ENCODE measurements around the gene CHST9. TPM values are rescaled to one million over a fixed set of nuclear protein-coding genes. Genes with fewer than 3 reads are reported as not detected.

The CHST9 gene
- total RNA-seq, 1 donor from 2014 or later, result 0.82 TPM

DNA sequence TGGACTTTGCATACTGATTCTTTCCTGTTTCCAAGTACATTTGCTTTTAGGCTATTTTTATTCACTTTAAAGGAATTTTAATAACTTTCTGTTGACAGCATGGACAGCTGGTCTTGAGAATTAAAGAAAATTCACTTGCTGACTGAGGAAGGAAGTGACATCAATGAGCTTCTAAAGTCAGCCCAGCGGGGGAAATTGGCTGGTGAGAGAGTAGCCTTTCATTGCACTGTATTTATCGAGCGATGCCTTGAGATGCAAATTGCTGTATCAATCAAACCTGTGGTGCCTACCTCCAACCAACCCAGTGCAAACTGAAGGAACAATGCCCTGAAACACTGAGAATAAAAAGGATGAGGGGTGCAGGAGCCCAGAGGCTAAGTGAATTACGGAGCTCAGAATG is 228.2 kb downstream of the CHST9 start:
- no peaks in the 10 kb centered on the region for H3K36me3 Mint-ChIP-seq (ENCODE audit: low read depth)
- no peak overlapping the region for H3K27ac Mint-ChIP-seq (ENCODE audit: unreplicated experiment)
- no peaks in the 10 kb centered on the region for H3K9me3 Mint-ChIP-seq (ENCODE audit: low read depth)
- H3K27me3 Mint-ChIP-seq (ENCODE audit: low read depth), result peaks cover 6% of the 10 kb centered on the region
- H3K4me3 Mint-ChIP-seq (ENCODE audit: unreplicated experiment), result no peak overlapping the region
- TF ChIP-seq, protein P1, sequence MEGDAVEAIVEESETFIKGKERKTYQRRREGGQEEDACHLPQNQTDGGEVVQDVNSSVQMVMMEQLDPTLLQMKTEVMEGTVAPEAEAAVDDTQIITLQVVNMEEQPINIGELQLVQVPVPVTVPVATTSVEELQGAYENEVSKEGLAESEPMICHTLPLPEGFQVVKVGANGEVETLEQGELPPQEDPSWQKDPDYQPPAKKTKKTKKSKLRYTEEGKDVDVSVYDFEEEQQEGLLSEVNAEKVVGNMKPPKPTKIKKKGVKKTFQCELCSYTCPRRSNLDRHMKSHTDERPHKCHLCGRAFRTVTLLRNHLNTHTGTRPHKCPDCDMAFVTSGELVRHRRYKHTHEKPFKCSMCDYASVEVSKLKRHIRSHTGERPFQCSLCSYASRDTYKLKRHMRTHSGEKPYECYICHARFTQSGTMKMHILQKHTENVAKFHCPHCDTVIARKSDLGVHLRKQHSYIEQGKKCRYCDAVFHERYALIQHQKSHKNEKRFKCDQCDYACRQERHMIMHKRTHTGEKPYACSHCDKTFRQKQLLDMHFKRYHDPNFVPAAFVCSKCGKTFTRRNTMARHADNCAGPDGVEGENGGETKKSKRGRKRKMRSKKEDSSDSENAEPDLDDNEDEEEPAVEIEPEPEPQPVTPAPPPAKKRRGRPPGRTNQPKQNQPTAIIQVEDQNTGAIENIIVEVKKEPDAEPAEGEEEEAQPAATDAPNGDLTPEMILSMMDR (IDR thresholded peaks at IDR 0.05), result no peak
- peaks cover 7% of the 10 kb centered on the region for H3K4me1 Mint-ChIP-seq (ENCODE audit: low read depth)
- no peak for DNase-seq (ENCODE audit: low spot score)

DNA sequence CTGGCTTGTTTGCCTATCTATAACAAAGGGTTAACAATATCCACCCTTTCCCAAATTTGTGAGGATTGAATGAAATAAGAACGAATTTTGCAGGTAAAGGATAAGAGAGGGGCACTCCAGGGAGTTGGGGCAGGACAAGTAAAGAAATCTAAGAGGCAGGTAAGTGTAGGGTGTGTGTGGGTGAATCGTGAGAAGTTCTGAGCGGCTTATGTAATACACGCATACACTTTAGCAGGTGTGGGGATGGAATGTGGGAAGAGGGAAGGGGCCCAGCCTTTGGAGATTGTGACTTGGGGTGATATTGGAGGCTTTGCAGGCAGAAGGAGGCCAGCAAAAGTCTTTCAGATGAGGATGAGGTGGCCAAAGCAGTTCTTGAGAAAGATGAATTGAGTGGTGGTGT is 236.4 kb downstream of the CHST9 start:
- no peak overlapping the region for H3K4me3 Mint-ChIP-seq (ENCODE audit: unreplicated experiment)
- TF ChIP-seq, protein P1 (IDR thresholded peaks at IDR 0.05), result no peak
- H3K4me1 Mint-ChIP-seq (ENCODE audit: low read depth), result no peaks in the 10 kb centered on the region

DNA sequence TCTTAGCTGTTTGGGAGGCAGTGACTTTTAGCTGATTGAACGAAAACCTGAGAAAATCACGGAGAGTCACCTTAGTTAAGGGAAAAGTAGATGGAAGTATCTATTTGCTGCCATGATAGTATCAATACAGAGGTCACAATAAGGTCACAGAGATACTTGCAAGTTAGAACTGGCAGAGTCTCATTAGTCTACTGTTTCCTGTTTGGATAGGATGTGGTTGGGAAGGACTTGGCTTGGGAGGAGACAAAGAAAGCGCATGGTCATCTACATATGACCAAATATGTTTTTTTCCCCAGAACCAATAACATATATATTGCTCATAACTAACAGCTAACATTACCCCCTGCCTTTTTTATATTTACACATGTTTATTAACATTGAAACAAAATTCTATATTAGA is 241.2 kb downstream of the CHST9 start:
- H3K36me3 Mint-ChIP-seq (ENCODE audit: low read depth), result no peaks in the 10 kb centered on the region
- TF ChIP-seq, protein P1 (IDR thresholded peaks at IDR 0.05), result no peak
- no peak for DNase-seq (ENCODE audit: low spot score)
- H3K27ac Mint-ChIP-seq (ENCODE audit: unreplicated experiment), result no peak overlapping the region
- H3K9me3 Mint-ChIP-seq (ENCODE audit: low read depth), result peaks cover 6% of the 10 kb centered on the region
- no peak overlapping the region for H3K4me3 Mint-ChIP-seq (ENCODE audit: unreplicated experiment)
- H3K27me3 Mint-ChIP-seq (ENCODE audit: low read depth), result peaks cover 6% of the 10 kb centered on the region
- H3K4me1 Mint-ChIP-seq (ENCODE audit: low read depth), result no peaks in the 10 kb centered on the region

More for the DNA sequence above, 236.4 kb downstream of the CHST9 start:
- H3K27ac Mint-ChIP-seq (ENCODE audit: unreplicated experiment), result no peak overlapping the region
- peaks cover 6% of the 10 kb centered on the region for H3K9me3 Mint-ChIP-seq (ENCODE audit: low read depth)
- no peak for DNase-seq (ENCODE audit: low spot score)
- peaks cover 8% of the 10 kb centered on the region for H3K27me3 Mint-ChIP-seq (ENCODE audit: low read depth)
- no peaks in the 10 kb centered on the region for H3K36me3 Mint-ChIP-seq (ENCODE audit: low read depth)

DNA sequence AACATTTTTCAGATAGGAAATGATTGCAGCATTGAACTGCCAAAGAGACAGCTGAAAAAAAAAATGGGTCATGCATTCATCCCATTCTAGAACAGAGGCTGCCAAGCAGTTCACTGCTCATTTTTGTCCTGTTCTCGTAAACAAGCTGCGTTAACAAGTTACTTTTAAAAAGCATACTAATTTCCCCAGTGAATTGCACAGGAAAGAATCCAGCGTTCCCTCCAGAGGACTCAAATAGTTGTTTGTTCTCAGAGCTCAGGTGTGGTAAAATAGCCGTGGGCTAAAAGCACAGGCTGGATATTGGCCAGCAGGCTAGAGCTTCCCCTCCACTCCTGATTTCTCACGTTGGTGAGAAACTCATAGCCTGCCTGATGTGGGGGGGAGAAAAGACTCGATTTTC is 243.5 kb downstream of the CHST9 start:
- TF ChIP-seq, protein P1 (IDR thresholded peaks at IDR 0.05), result no peak
- H3K27me3 Mint-ChIP-seq (ENCODE audit: low read depth), result no peaks in the 10 kb centered on the region
- no peaks in the 10 kb centered on the region for H3K4me1 Mint-ChIP-seq (ENCODE audit: low read depth)

DNA sequence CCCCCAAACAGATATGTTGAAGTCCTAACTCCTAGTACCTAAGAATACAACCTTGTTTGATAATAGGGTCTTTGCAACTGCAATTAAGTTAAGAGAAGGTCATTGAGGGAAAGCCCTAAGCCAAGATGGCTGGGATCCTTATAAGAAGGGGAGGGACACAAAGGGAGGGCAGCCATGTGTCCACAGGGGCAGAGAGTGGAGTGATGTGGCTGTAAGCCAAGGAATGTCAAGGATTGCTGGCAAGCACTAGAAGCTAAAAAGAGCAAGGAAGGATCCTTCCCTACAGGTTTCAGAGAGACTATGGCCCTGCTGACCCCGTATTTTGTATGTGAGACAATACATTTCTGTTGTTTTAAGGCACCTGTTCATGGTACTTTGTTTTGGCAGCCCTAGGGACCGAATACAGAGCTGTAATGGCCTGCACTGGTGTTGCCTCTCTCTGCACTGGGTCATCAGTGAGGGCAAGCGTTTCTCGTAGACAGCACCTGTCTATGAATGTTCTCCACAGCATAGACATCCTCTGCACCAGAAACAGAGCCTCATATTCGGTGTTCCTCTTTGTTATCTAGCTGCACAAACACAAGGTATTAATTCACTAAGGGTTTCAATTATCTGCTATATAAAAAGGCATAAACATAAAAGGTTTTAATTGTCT is 244.2 kb downstream of the CHST9 start:
- H3K27me3 Mint-ChIP-seq (ENCODE audit: low read depth), result peaks cover 3% of the 10 kb centered on the region
- peaks cover 3% of the 10 kb centered on the region for H3K9me3 Mint-ChIP-seq (ENCODE audit: low read depth)
- H3K36me3 Mint-ChIP-seq (ENCODE audit: low read depth), result no peaks in the 10 kb centered on the region
- no peaks in the 10 kb centered on the region for H3K4me1 Mint-ChIP-seq (ENCODE audit: low read depth)
- H3K27ac Mint-ChIP-seq (ENCODE audit: unreplicated experiment), result no peak overlapping the region
- H3K4me3 Mint-ChIP-seq (ENCODE audit: unreplicated experiment), result no peak overlapping the region
- DNase-seq (ENCODE audit: low spot score), result no peak
- TF ChIP-seq, protein P1 (IDR thresholded peaks at IDR 0.05), result no peak

More for the DNA sequence above, 243.5 kb downstream of the CHST9 start:
- Mint-ChIP-seq H3K4me3 (ENCODE audit: unreplicated experiment) (no peak overlapping the region), H3K9me3 (ENCODE audit: low read depth) (peaks cover 6% of the 10 kb centered on the region), H3K27ac (ENCODE audit: unreplicated experiment) (no peak overlapping the region), H3K36me3 (ENCODE audit: low read depth) (no peaks in the 10 kb centered on the region)
- DNase-seq (ENCODE audit: low spot score), result no peak
